RWPE1 (cell line): ENCODE results near the gene COMT.
A peak's percentile ranks its signal among the peaks of the same experiment; 100 is the strongest.

ENCODE experiments used
- CTCF ChIA-PET: fragments of 350-600 bp; sonication (Branson Sonifier 250); formaldehyde crosslinking; extraction: SDS; loops from one replicate; lab custom pipeline; 2021; lab: Yijun Ruan, JAX
- POLR2A ChIA-PET: fragments of 400-600 bp; formaldehyde crosslinking; extraction: SDS; loops from one replicate; lab custom pipeline; 2020; ENCODE audit warnings: antibody characterized with exemption; ENCODE audit not compliant: low non-redundant PET; lab: Yijun Ruan, JAX
- DNase-seq: peaks from one replicate; pipeline ENCODE4 v3.0.0; 2012; ENCODE audit warnings: low spot score
- H3K27ac ChIP-seq: fragments of 450-650 bp; 2 replicates; pipeline ENCODE4 v1.5.1; 2017
- TF ChIP-seq, protein P1 (sequence below): fragments of 450-650 bp; conservative IDR thresholded peaks from 2 replicates; pipeline ENCODE4 v1.5.1; 2017; ENCODE audit warnings: low read depth, mild to moderate bottlenecking

The COMT gene

DNA sequence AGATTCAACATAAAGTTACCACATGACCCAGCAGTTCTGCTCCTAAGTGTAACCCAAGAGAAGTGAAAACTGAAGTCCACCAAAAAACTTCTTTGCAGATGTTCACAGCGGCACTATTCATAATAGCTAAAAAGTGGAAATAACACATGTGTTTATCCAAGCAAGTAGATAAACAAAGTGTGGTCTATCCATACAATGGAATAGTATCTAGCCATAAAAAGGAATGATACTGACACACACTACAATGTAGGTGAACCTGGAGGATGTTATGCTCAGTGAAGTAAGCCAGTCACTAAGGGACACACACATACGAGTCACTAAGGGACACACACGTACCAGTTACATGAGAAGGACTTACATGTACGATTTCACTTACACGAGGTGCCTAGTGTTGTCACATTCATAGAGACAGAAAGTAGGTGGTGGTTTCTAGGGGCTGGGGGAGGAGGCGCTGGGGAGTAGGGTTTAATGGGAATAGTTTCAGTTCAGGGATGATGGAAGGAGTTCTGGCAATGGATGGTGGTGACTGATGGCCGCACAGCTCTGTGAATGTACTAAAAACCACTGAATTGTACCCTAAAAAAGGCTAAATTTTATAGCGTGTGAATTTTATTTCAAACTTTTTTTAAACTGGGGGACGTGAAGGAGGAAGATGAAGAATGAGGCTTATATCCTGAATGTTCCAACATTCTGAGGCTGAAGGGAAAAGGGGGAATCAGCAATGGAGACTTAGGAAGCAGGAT lies 27.2 kb upstream of the COMT start:
- no peak overlapping the region for H3K27ac ChIP-seq
- ChIA-PET CTCF (interaction anchor here (0.6 to 0.8 kb wide), 2 partner anchors 34 to 184 kb away, joined by 3 read pairs; no protein-coding TSS in a partner anchor), POLR2A (no interaction called here)
- no peak for DNase-seq
- TF ChIP-seq, protein P1, sequence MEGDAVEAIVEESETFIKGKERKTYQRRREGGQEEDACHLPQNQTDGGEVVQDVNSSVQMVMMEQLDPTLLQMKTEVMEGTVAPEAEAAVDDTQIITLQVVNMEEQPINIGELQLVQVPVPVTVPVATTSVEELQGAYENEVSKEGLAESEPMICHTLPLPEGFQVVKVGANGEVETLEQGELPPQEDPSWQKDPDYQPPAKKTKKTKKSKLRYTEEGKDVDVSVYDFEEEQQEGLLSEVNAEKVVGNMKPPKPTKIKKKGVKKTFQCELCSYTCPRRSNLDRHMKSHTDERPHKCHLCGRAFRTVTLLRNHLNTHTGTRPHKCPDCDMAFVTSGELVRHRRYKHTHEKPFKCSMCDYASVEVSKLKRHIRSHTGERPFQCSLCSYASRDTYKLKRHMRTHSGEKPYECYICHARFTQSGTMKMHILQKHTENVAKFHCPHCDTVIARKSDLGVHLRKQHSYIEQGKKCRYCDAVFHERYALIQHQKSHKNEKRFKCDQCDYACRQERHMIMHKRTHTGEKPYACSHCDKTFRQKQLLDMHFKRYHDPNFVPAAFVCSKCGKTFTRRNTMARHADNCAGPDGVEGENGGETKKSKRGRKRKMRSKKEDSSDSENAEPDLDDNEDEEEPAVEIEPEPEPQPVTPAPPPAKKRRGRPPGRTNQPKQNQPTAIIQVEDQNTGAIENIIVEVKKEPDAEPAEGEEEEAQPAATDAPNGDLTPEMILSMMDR, result no peak

- TF ChIP-seq, protein P1, result no peak
- CTCF ChIA-PET, result no interaction called here
- no peak for DNase-seq
- POLR2A ChIA-PET, result no interaction called here
- H3K27ac ChIP-seq, result peak overlapping the region; percentile 5; the same call in 1 of the 2 replicates
Observed at GRCh38 chr22:19915287-19915954, 26.2 kb upstream of the COMT start.

DNA sequence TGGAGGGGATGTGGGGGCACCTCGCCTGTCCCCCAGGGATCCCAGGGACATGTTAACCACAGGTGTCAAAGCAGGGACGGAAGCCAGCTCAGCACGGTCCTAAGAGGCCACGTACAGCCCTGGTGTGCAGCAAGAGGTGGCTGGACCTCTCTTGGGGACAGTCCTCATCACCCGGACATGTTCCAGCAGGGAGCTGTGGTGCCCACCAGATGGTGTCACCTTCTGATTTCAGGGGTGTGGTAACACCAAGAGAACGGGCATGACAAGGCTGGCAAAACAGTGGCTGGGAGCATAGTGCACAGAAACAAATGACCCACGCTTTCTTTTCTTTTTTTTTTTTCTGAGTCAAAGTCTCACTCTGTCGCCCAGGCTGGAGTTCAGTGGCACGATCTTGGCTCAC lies 25.6 kb upstream of the COMT start:
- DNase-seq, result no peak
- CTCF ChIA-PET, result no interaction called here
- TF ChIP-seq, protein P1, result no peak
- POLR2A ChIA-PET, result no interaction called here
- peak overlapping the region; percentile 5; the same call in 1 of the 2 replicates for H3K27ac ChIP-seq

DNA sequence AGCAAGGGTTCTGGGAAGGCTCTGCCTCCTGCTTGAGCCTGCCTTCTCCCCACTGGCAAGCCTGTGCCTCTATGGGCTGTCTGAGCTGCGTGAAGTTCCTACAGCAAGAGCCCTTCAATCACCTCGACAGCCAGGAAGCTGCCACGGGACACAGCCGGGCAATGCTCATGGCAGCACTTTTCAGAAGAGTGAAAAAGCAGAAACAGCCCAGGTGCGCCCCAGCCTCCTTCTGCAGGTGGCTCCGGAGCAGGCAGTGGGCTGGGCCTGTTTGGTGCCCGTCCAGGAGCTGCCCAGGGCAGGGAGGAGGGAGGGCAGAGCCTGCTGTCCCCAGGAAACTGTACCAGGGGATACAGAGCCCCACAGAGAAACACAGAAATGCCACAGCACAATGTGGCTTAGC lies 24.6 kb upstream of the COMT start:
- ChIA-PET CTCF (interaction anchor here (0.7 kb wide), 1 partner anchor 13 kb away, joined by 3 read pairs; no protein-coding TSS in a partner anchor), POLR2A (no interaction called here)
- H3K27ac ChIP-seq, result peak overlapping the region; percentile 36; the same call in 1 of the 2 replicates
- TF ChIP-seq, protein P1, result no peak
- no peak for DNase-seq

DNA sequence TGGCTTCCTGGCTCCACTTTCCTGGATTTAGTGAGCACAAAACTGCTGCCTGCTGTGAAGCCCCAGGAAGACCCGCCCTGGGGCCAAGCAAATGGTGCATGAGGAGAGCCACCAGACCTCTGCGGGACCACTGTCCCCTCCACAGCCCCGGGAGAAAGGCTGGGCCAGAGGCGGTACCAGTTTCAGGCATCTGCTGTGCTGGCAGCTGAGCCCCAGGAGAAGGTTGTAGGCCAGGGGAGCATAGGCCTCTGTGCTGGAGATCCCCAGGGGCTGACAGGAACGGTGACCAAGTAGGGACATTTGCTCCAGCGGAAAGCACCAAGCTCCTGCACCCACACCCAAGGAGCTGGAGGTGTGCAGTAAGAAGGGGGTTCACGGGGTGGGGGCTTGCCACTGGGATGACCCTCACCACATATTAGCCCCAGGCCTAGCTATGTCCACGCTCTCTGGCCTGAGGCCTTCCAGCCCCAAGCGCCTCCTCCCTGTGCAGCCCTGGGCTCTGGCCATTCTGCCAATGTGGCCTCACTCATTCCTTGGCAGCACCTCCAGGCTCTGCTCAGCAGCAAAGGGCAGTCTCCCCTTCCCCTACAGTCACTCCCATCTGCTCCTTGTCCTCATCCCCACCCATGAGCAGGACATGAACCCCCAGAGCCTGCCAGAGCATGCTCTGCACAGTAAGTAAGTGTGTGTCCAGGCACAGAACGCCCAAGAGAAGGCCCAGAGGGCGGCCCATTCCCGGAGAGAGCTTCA lies 24.0 kb upstream of the COMT start:
- POLR2A ChIA-PET, result interaction anchor here (0.5 kb wide), 1 partner anchor 527 kb away, joined by 3 read pairs; no protein-coding TSS in a partner anchor
- CTCF ChIA-PET, result interaction anchor here (0.7 kb wide), 1 partner anchor 13 kb away, joined by 3 read pairs; no protein-coding TSS in a partner anchor
- H3K27ac ChIP-seq, result peak overlapping the region; percentile 36; the same call in 1 of the 2 replicates
- DNase-seq, result no peak
- TF ChIP-seq, protein P1, result no peak
